ENCODE results near the gene ITGBL1.

DNA sequence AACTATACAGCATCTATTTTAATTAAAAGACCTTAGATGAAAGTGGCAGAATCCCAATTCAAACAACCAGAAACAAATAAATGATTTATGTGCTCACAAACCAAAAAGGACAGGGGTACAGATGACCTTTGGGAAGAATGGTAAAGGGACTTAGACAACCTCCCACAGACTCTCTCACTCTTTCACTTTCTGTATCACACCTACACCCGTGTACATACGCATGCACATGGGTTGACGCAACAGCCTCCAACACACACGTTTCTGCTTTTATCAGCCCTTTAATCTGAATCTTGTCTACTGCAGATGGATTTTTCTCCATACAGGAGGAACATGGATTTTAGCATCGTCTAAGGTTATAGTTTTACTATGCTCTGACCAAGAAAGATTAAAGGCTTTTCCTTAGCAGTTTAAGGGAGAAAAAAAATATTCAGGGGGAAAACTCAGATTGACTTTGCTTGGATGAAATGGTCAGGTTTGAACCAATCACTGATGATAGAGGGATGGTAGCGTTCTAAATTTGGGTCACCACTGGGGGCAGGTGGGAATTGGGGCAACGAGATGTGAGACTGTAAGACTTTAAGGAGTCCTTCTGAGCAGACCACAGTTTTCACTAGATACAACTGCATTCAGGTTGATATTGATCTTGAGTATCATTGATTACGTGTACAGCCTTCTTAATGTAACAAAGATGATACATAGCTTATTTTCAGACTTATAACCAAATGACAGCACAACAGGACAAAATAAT is 166.1 kb downstream of the ITGBL1 start:
- TF ChIP-seq POLR2AphosphoS5 (IDR thresholded peaks at IDR 0.05; ENCODE audit: insufficient read depth, low read depth, low read length) (no peak), EZH2 (IDR thresholded peaks at IDR 0.05; ENCODE audit: borderline replicate concordance, low read depth, low read length, severe bottlenecking) (no peak)
- TF ChIP-seq, protein P1, sequence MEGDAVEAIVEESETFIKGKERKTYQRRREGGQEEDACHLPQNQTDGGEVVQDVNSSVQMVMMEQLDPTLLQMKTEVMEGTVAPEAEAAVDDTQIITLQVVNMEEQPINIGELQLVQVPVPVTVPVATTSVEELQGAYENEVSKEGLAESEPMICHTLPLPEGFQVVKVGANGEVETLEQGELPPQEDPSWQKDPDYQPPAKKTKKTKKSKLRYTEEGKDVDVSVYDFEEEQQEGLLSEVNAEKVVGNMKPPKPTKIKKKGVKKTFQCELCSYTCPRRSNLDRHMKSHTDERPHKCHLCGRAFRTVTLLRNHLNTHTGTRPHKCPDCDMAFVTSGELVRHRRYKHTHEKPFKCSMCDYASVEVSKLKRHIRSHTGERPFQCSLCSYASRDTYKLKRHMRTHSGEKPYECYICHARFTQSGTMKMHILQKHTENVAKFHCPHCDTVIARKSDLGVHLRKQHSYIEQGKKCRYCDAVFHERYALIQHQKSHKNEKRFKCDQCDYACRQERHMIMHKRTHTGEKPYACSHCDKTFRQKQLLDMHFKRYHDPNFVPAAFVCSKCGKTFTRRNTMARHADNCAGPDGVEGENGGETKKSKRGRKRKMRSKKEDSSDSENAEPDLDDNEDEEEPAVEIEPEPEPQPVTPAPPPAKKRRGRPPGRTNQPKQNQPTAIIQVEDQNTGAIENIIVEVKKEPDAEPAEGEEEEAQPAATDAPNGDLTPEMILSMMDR (IDR thresholded peaks at IDR 0.05; ENCODE audit: extremely low read depth in 1 of 2, insufficient read depth in 1 of 2, low read depth in 1 of 2, low read length in 2 of 2), result no peak
- TF ChIP-seq, protein P2, sequence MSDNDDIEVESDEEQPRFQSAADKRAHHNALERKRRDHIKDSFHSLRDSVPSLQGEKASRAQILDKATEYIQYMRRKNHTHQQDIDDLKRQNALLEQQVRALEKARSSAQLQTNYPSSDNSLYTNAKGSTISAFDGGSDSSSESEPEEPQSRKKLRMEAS (IDR thresholded peaks at IDR 0.05; ENCODE audit: insufficient read depth, insufficient read length), result no peak

All from endothelial cell of umbilical vein (primary cell).